Measurements from ENCODE around the gene LEFTY1.
"Not testable (repeated sequence)": the region's sequence is repeated elsewhere in the genome, so short reads cannot be mapped to it uniquely, and the experiment has no call there.

Gene LEFTY1, protein sequence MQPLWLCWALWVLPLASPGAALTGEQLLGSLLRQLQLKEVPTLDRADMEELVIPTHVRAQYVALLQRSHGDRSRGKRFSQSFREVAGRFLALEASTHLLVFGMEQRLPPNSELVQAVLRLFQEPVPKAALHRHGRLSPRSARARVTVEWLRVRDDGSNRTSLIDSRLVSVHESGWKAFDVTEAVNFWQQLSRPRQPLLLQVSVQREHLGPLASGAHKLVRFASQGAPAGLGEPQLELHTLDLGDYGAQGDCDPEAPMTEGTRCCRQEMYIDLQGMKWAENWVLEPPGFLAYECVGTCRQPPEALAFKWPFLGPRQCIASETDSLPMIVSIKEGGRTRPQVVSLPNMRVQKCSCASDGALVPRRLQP

DNA sequence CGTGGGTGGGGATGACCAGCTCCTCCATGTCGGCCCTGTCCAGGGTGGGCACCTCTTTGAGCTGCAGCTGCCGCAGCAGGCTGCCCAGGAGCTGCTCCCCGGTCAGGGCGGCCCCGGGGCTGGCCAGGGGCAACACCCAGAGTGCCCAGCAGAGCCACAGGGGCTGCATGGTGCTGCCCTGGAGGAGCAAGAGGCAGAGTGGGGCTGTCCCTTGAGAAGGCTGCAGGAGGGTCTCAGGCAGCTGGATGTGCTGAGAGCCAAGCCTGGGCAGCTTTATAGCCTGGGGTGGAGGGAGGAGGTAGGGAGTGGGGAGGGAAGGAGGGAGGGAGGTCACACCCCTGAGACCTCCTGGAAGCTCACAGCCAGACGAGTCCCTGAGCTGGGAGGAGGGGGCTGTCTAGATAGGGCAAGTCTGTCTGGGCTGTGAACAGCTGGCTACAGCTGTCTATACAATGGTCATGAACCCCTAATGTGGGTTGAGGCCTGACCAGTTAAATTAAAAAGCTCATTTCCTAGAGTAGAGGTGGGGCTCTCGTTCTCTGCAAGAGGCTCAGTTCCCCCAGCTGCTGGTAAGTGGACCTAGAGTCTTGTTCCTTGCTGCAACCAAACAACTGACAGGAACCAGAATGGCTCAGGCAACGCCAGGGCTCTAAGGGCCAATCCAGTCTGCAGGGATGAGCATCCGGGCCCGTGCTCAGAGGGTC, at the start of gene LEFTY1:
Gene LEFTY1 (minus strand): TSS at position 249 of the 704 bp plus-strand sequence. CDS start 80 bp downstream, at position 169.
- no peak for DNase-seq

DNA sequence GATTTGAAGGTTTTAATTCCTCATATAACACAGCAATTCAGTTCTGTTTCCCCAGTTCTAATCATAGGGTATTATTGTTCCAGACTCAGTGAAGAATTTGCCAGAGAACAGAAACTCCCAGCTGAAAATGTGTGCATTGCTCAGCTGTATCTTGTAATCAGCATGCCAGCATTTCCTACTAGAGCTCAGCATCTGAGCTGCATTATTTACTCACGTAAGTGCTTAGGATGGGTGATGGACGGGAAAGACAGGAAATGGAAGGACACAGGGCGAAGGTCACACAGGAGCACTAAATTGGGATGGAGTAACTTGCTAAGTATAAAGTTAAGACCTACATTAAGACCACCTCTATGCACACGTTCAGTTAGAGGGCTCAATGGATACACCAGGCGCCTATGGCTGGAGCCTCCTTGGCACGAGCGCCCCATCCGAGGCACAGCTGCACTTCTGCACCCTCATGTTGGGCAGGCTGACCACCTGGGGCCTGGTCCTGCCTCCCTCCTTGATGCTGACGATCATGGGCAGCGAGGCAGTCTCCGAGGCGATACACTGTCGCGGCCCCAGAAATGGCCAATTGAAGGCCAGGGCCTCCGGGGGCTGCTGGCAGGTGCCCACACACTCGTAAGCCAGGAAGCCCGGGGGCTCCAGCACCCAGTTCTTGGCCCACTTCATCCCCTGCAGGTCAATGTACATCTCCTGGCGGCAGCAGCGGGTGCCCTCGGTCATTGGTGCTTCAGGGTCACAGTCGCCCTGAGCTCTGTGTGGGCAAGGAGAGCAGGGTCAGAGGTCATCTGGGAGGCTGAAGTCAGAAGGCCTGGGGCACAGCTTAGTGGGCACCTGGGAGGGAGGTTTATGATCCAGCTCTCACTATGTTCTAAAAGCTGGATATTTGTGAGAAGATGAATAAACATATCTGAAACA, 48.4 kb upstream of the LEFTY1 start:
- DNase-seq = no peak

DNA sequence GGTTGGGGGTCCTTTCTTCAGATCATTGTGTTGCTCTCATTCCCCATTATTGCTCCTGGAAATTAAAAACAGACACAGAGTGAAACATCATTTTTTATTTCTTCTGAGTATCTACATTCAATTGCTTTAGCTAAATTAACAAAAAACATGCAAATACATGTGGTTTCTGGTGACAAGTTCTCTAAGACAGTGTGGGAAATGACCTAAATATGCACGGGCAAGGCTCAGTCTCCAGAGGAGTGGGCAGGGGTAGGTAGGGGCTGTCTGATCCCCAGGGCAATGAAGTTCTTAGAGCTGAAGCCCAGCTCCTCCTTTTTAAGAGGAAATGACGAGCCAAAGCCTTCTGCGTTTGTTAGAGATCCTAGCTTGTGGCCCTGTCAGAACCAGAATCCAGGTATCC, 47.6 kb upstream of the LEFTY1 start:
- DNase-seq = no peak

DNA sequence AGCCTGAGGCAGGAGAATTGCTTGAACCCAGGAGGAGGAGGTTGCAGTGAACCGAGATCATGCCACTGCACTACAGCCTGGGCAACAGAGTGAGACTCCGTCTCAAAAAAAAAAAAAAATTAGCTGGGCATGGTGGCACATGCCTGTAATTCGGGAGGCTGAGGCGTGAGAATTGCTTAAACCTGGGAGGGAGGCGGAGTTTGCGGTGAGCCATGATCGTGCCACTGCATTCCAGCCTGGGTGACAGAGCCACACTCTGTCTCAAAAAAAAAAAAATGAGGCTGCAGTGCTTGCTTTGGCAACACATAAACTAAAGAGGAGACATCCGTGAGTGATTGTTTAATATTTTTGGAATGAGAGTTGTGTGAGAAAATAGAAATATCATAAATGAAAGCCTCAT, 47.1 kb upstream of the LEFTY1 start:
- not testable (repeated sequence) for DNase-seq

DNA sequence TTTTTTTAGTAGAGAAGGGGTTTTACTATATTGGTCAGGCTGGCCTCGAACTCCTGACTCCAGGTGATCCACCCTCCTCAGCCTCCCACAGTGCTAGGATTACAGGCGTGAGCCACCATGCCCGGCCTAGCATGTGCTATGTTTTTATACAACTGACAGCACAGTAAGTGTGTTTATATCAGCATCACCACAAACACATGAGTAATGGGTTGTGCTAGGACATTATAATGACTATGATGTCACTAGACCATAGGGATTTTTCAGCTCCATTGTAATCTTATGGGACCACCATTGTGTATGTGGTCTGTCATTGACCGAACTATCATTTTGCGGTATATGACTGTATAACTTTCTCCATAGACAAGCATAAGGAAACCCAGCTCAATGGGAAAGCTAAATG, 45.8 kb upstream of the LEFTY1 start:
- no peak for DNase-seq

DNA sequence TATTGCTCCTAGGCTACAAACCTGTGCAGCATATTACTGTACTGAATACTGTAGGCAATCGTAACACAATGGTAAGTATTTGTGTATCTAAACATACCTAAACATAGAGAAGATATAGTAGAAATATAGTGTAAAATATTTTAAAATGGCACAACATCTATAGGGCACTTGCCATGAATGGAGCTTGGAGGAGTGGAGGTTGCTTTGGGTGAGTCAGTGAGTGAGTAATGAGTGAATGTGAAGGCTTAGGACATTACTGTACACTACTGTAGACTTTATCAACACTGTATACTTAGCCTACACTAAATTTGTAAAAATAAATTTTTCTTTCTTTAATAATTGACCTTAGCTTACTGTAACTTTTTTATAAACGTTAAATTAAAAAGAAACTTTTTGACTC, 44.1 kb upstream of the LEFTY1 start:
- no peak for DNase-seq

DNA sequence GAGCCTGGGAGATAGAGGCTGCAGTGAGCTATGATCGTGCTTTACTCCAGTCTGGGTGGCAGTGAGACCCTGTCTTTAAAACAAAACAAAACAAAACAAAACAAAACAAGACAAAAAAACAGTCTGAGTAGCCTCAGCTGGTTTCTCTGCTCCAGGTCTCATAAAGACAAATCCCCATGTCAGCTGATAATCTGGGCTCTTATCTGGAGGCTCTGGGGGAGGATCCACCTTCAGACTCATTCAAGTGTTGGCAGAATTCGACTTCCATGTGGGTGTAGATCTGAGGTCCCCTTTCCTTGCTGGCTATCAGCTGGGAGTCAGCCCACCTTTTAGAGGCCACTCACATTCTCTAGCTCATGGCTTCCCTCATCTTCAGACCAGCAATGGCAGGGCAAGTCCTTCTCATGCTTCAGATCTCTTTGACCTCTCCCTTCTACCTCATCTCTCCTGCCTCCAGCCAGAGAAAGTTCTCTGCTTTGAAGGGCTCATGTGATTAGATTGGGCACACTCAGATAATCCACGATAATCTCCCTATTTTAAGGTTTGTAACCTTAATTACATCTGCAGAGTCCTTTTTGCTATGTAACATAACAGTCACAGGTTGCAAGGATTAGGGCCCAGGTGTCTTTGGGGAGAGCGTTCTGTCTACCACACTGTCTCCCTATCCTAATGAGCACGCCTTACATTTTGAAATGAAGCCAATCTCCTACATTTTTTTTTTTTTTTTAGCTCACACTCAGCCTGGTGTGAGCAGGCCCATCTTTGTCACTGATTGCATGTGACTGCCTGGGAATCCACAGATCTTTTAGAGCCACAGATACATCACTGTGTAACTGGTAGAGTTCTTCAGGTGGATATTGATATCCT, 42.6 kb upstream of the LEFTY1 start:
- no peak for DNase-seq

DNA sequence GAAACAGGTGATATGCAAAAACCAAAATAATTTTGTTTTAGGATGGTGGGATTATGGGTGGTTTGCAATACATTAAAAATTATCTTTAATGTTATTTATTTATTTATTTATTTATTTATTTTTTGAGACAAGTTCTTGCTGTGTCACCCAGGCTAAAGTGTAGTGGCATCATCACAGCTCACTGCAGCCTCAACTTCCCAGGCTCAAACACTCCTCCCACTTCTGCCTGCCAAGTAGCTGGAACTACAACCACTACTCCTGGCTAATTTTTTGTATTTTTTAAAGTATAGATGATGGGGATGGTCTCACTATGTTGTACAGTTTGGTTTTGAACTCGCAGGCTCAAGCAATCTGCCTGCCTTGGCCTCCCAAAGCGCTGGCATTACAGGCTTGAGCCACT, 41.6 kb upstream of the LEFTY1 start:
- DNase-seq = no peak

DNA sequence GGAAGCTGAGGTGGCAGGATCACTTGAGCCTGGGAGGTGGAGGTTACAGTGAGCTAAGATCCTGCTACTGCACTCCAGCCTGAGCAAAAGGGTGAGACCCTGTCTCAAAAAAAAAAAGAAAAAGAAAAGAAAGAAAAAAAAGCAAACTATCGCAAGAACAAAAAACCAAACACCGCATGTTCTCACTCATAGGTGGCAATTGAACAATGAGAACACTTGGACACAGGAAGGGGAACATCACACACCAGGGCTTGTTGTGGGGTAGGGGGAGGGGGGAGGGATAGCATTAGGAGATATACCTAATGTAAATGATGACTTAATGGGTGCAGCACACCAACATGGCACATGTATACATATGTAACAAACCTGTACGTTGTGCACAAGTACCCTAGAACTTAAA, 40.5 kb upstream of the LEFTY1 start:
- DNase-seq = not testable (repeated sequence)

DNA sequence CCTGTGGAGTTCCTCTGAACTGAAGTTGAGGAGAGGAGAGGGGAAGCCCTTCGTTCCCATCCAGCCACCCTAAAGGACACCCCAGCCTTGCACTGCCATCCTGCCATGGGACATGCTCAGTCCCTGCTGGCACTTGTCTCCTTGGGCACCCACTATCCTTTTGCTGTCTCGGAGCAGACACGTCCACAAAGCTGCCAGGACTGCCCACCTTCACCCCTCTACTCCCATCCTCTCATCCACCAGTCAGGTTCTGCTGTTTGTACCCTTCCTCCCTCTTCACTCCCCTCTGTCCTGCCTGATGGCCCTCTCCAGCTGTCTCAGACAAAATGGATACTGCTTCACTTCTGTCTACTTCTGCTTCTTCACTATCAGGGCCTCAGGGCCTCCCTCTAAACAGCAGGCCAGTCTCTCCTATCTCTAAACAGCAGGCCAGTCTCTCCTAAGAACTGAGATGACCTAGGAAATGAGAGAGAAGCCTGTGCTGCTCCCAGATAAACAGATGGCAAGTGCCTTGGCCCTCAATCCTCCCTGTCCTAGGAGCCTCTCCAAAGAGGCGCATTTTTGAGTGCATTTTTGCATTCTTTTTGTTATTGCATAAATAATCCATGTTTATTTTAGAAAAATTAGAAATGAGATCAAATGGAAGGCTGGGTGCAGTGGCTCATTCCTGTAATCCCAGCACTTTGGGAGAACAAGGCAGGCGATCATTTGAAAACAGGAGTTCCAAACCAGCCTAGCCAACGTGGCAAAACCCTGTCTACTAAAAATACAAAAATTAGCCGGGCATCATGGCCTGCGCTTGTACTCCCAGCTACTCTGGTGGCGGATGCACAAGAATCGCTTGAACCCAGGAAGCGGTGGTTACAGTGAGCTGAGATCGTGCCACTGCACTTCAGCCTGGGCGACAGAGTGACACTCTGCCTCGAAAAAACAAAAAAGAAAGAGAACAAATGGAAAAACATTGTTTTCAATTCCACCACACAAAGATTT, 39.5 kb upstream of the LEFTY1 start:
- DNase-seq = no peak

DNA sequence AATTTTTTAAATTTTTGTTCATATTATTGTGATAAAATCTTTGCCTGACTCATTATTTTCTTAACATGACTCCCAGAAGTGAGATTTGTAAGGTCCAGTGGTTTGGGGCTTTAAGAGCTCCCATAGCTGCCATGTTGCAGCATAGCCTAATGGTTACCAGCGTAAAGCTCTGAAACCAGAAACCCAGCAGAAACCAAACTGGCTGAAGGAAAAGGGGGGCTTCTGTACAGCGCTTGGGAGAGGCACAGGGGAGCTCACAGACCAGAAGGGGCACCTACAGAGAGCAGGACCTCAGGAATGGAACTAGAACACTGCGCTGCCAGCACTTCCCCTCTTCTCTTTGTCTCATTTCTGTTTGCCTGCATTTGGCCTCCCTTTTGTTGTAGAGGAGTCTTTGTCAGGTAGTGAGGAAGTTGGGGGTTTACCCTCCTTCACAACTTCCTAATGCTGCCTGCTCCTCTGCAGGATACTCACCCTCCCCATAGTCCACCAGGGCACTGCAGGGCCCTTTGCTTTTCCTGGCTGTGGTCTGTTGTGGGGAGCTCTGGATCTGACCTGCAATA, 37.7 kb upstream of the LEFTY1 start:
- no peak for DNase-seq

DNA sequence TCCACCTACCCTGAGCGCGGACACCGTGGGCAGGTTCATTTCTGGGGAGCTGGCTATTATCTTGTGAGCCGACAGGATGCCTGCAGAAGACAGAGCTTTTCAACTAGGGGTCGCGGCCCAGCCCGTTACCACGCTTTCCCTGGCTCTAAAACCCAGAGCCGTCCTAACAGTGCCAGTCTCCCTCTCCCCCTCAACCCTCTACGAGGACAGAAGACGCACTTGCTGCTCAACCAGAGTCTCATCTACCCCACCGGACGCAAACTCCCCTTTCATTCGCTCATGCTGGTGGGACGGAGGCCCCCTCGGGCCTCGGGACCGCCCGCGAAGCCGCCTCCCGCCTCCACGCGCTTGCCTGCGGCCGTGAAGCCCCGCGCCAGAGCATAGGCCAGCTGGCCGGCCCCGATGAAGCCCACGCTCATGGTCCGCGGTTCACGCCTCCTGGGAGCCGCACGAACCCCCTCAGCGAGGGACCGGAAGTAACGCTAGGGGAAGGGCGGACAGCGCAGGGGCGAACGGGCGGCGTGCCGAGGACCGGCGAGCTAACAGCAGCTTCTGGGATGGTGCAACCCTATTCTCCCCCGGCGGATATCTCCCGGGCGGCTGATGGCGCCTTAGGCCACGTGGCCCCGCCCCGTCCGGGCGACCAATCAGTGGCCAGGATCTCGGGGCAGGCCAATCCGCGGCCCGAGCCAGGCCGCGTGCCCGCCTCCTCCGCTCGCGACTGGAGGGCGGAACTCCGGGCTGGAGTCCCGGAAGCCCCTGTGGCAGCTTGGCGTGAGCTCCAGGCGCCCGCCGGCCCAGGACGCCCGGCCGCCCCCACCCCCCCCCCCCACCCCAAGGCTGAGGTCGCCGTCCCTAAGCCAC, 35.0 kb upstream of the LEFTY1 start, which contains the start of gene PYCR2:
Gene PYCR2 (minus strand): TSS at position 559 of the 864 bp plus-strand sequence. CDS start 140 bp downstream, at position 419.
- peak; percentile 75 for DNase-seq

DNA sequence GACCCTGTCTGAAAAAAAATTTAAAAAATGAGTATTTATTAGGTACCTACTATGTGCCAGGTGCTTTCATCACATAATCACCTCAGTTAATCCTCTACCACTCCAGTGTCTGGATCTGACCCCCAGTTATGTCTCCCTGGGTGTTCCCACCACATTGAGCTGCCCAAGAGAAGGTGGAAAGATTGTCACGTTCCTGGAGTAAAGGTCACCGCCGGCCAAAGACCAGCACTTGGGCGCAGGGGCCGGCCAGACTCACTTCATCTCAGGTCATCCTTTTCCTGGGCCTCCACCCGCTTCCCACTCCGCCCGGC, 34.4 kb upstream of the LEFTY1 start:
- no peak for DNase-seq

DNA sequence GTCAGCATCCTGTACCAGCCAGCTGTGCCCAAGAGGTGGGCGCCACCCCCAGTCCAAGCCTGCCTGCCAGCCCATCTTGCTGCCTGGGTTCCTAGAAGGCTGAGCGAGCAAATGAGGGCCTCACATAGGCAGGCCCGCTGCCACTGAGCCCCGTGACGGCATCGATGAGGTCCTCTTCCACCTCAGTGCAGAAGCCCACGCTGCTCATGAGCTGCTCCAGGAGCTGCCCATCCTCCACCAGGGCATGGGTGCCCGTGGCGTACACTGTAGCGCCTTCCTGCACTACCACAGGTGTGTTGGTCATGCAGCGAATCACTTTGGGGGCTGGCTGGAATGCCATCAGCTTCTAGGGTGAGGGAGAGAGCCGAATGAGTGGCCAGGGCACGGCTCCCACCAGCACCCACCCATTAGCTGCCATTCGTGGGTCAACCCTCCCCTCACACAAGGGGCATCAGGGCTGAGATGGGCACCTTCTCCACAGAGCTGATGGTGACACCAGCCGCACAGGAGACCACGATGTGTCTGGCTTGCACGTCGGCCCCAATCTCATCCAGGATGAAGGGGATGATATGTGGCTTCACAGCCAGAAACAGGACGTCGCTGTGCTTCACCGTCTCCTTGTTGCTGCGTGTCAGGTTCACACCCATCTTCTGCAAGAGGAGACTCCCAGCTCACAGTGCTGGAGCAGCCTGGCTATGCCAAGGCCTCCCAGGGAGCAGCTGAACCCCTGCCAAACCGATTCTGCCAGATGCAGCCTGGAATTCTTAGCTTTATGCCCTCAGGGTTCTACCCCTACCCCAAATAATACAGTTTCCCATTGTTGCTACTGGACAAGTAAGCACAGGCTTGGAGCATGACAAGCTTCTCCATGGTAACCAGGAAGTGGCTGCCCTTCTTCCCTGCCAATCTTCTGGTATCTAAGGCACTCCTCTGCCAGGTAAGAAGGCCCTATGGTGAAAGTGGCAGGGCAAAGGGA, 33.1 kb upstream of the LEFTY1 start:
- DNase-seq = no peak

DNA sequence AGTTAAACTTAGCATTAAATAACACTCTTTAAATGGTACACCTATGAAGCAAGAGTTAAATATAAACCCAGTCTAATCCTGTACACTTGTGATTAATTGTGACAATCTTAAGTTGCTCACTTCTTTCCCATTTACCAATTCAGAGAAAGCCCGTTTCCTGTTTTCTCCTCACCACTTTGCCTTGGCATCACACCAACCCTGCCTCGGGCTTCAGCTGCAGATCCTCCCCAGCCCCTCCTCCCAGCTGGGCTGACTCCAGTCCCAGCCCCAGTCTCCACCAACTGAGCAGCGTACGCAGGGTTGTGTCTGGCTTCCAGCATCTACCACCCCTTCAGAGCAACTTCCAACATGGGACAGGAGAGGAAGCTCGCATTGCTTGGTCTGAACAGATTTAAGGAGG, 31.0 kb upstream of the LEFTY1 start:
- DNase-seq = no peak

DNA sequence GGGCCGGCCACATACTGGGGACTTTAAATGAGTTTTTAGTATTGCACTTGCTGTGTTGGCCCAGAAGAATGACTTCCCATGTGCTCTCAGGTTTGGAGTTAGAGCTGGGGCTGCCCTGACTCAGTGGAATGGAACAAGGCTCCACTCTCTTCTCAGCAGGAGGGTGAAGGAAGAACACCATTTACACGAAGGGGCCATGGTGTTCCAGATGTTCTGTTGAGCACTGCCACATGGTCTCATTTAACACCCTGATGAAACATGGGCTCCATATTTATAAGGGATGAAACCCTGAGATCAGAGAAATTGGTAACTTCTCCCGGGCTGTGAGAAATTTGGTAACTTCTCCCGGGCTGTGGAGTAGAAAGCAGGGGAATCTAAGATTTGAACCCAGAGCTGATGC, 29.3 kb upstream of the LEFTY1 start:
- no peak for DNase-seq

DNA sequence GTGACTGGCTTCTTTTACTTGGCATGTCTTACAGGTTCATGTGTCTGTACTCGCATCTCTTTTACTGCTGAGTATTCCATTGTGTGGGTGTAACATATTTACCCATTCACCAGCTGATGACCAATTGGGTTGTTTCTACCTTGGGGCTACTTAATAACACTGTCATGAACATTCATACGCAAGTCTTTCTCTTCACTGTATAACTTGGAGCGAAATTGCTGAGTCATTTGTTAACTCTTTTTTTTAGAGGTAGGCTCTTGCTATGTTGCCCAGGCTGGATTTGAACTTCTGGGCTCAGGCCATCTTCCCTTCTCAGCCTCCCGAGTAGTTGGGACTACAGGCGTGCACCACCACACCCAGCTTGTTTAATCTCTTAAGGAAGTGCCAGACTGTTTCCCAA, 28.6 kb upstream of the LEFTY1 start:
- DNase-seq = no peak

DNA sequence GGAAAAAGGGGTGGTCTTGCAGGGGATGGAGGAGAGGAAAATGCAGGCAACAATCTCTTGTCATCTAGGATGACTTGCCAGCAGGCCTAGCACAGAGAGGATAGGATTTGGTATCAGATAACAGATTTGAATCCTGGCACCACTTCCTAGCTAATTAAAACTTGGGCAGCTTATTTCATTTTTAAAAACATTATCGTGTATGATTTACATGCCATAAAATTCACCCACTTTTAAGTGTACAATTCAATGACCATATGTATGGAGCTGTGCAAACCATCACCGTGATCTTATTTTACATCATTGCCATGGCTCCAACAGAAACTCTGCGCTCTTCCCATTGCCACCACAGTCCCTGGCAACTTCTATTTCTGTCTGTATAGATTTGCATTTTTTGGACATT, 28.2 kb upstream of the LEFTY1 start:
- no peak for DNase-seq

Data from NCI-H1417 treated with DMSO at 0.1 percent for 48 hours (cell line).